Panc1 (cell line): ENCODE data around the gene UNKL. TPM values are rescaled to one million over a fixed set of nuclear protein-coding genes. Genes with fewer than 3 reads are reported as not detected.

Experiments
- ATAC-seq: fragments of 200-7000 bp; cut with Tn5 transposase; 2 replicates; pipeline ENCODE4 v1.9.1; 2020; ENCODE audit warnings: mild to moderate bottlenecking, moderate library complexity
- BruUV-seq: library from RNA; stranded (reverse); fragments of 400-500 nt; replicated peaks from 2 replicates; lab custom pipeline; 2021; lab: Mats Ljungman, UMichigan
- CTCF ChIA-PET: fragments of 300-600 bp; sonication (Branson Sonifier 250); formaldehyde crosslinking; loops from one replicate; lab custom pipeline; 2022; ENCODE audit warnings: antibody characterized with exemption; lab: Charles Lee
- POLR2A ChIA-PET: fragments of 300-600 bp; sonication (Branson Sonifier 250); formaldehyde crosslinking; loops from one replicate; lab custom pipeline; 2022; ENCODE audit warnings: antibody characterized with exemption; lab: Charles Lee
- DNase-seq: peaks from one replicate; pipeline ENCODE4 v3.0.0-alpha.2; 2010; ENCODE audit warnings: low read depth, low spot score
- H3K27ac ChIP-seq: 2 replicates; pipeline ENCODE4 v1.5.1; 2011; ENCODE audit warnings: mild to moderate bottlenecking, low read length, inconsistent platforms
- H3K27me3 ChIP-seq: fragments of 200-500 bp; sonication (Bioruptor generic); 2 replicates; pipeline ENCODE4 v1.6.0; 2014; ENCODE audit warnings: low read length, inconsistent platforms; ENCODE audit not compliant: control insufficient read depth, insufficient read depth
- H3K36me3 ChIP-seq: fragments of 200-500 bp; sonication (Bioruptor generic); 2 replicates; pipeline ENCODE4 v1.5.1; 2014; ENCODE audit warnings: inconsistent platforms, mild to moderate bottlenecking, low read length, moderate library complexity; ENCODE audit not compliant: control insufficient read depth, insufficient read depth
- H3K4me1 ChIP-seq: 2 replicates; pipeline ENCODE4 v1.5.1; 2011; ENCODE audit warnings: inconsistent platforms, mild to moderate bottlenecking, low read length, moderate library complexity; ENCODE audit not compliant: control insufficient read depth, insufficient read depth
- H3K4me3 ChIP-seq, 2 experiments: 2 replicates each; pipeline ENCODE4 v1.5.1; 2011 to 2012; ENCODE audit warnings: low read depth in 2 of 2, low read length in 2 of 2, mild to moderate bottlenecking in 2 of 2, inconsistent platforms in 1 of 2, moderate library complexity in 1 of 2
- H3K9me3 ChIP-seq: fragments of 200-500 bp; sonication (Bioruptor generic); 2 replicates; pipeline ENCODE4 v1.5.1; 2014; ENCODE audit warnings: low read depth, mild to moderate bottlenecking, inconsistent platforms, low read length, moderate library complexity; ENCODE audit not compliant: control insufficient read depth, insufficient read depth
- POLR2AphosphoS5 ChIP-seq: IDR thresholded peaks from 2 replicates; pipeline ENCODE4 v1.6.1; 2012; ENCODE audit warnings: mild to moderate bottlenecking, low read depth, low read length, moderate library complexity
- SIN3A ChIP-seq: IDR thresholded peaks from 2 replicates; pipeline ENCODE4 v1.6.1; 2012; ENCODE audit warnings: low read depth, mild to moderate bottlenecking, low read length, moderate library complexity, borderline replicate concordance; ENCODE audit not compliant: insufficient read depth
- TCF7L2 ChIP-seq: IDR thresholded peaks from 2 replicates; pipeline ENCODE4 v1.6.1; 2011; ENCODE audit warnings: mild to moderate bottlenecking, low read depth, low read length, inconsistent platforms
- in situ Hi-C: cut with HindIII; loops from 2 replicates; pipeline ENCODE4 v1.10.0; 2016; ENCODE audit warnings: low sequenced_read_pairs, low pct_unique_long_range_greater_than_20kb
- intact Hi-C: fragments of 100-400 bp; cut with micrococcal nuclease; formaldehyde crosslinking; loops from one replicate; pipeline ENCODE4 v1.10.0; 2022; ENCODE audit not compliant: unreplicated experiment
- total RNA-seq: library from RNA; stranded (reverse); gene quantifications from one replicate; pipeline ENCODE4 v1.2.1, GENCODE V29; 2021; ENCODE audit not compliant: unreplicated experiment
- TF ChIP-seq, protein P1 (sequence below): fragments of 450-650 bp; IDR thresholded peaks from 2 replicates; pipeline ENCODE4 v1.5.1; 2017; ENCODE audit warnings: mild to moderate bottlenecking
- TF ChIP-seq, protein P2 (sequence below), 2 experiments: IDR thresholded peaks; 2 replicates each; pipeline ENCODE4 v1.6.1; 2011 to 2012; ENCODE audit warnings: low read depth in 2 of 2, control low read depth in 1 of 2, low read length in 1 of 2, mild to moderate bottlenecking in 1 of 2, moderate library complexity in 1 of 2; ENCODE audit not compliant: insufficient read depth in 1 of 2

The UNKL gene
- total RNA-seq, 1 experiment from 2014 or later, result 26.6 TPM

DNA sequence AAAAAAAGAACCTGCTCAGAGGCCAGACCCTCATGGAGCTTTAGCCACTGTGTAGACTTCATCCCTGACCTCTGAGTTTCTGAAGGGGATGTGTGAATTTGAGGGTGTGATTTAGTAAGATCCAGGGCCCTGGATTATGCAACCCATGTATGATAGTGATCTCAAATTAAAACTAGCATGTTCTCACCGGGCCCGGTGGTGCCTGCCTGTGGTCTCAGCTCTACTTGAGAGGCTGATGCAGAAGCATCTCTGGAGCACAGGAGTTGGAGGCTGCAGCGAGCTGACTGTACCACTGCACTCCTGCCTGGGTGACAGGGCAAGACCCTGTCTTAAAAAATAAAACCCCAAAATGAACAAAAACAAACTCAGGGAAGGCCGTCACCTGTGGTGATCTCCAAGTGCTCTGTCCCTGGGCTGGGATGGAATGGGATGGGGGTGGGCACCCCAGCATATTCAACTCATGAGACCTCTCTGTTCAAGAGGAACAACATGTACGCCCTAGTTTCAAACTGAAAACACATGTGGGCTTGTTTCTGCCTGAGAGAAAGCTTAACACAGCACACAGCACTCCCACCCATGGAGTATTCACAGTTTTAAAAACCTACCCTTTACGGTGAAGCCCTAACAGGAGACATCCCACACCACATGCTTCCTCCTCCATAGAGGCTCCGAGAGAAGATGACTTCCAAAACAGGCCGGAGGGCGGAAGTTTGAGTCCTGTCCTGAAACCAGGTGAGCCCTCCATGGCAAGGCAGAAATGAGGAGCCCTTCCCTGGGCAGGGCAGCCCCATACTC is 32.7 kb downstream of the UNKL start:
- no peaks in the 10 kb centered on the region for H3K9me3 ChIP-seq
- no peaks in the 10 kb centered on the region for H3K36me3 ChIP-seq
- in situ Hi-C loops, result no loop called here
- H3K27ac ChIP-seq, result no peak overlapping the region
- H3K4me3 ChIP-seq, result no peak overlapping the region
- no peaks in the 10 kb centered on the region for H3K27me3 ChIP-seq
- H3K4me1 ChIP-seq, result peaks cover 6% of the 10 kb centered on the region; the same call in 1 of the 2 replicates
- intact Hi-C loops, result no loop called here
- ChIA-PET CTCF (no interaction called here), POLR2A (no interaction called here)
- TF ChIP-seq, protein P1, sequence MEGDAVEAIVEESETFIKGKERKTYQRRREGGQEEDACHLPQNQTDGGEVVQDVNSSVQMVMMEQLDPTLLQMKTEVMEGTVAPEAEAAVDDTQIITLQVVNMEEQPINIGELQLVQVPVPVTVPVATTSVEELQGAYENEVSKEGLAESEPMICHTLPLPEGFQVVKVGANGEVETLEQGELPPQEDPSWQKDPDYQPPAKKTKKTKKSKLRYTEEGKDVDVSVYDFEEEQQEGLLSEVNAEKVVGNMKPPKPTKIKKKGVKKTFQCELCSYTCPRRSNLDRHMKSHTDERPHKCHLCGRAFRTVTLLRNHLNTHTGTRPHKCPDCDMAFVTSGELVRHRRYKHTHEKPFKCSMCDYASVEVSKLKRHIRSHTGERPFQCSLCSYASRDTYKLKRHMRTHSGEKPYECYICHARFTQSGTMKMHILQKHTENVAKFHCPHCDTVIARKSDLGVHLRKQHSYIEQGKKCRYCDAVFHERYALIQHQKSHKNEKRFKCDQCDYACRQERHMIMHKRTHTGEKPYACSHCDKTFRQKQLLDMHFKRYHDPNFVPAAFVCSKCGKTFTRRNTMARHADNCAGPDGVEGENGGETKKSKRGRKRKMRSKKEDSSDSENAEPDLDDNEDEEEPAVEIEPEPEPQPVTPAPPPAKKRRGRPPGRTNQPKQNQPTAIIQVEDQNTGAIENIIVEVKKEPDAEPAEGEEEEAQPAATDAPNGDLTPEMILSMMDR, result no peak
- TF ChIP-seq SIN3A (no peak), POLR2AphosphoS5 (no peak), TCF7L2 (no peak)
- TF ChIP-seq, protein P2, sequence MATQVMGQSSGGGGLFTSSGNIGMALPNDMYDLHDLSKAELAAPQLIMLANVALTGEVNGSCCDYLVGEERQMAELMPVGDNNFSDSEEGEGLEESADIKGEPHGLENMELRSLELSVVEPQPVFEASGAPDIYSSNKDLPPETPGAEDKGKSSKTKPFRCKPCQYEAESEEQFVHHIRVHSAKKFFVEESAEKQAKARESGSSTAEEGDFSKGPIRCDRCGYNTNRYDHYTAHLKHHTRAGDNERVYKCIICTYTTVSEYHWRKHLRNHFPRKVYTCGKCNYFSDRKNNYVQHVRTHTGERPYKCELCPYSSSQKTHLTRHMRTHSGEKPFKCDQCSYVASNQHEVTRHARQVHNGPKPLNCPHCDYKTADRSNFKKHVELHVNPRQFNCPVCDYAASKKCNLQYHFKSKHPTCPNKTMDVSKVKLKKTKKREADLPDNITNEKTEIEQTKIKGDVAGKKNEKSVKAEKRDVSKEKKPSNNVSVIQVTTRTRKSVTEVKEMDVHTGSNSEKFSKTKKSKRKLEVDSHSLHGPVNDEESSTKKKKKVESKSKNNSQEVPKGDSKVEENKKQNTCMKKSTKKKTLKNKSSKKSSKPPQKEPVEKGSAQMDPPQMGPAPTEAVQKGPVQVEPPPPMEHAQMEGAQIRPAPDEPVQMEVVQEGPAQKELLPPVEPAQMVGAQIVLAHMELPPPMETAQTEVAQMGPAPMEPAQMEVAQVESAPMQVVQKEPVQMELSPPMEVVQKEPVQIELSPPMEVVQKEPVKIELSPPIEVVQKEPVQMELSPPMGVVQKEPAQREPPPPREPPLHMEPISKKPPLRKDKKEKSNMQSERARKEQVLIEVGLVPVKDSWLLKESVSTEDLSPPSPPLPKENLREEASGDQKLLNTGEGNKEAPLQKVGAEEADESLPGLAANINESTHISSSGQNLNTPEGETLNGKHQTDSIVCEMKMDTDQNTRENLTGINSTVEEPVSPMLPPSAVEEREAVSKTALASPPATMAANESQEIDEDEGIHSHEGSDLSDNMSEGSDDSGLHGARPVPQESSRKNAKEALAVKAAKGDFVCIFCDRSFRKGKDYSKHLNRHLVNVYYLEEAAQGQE (IDR thresholded peaks at IDR 0.05; ENCODE audit: insufficient read depth in 1 of 2, low read depth in 2 of 2, low read length in 1 of 2), result no peak
- DNase-seq (no peak), ATAC-seq (no peak)
- BruUV-seq, result no TSS peak

DNA sequence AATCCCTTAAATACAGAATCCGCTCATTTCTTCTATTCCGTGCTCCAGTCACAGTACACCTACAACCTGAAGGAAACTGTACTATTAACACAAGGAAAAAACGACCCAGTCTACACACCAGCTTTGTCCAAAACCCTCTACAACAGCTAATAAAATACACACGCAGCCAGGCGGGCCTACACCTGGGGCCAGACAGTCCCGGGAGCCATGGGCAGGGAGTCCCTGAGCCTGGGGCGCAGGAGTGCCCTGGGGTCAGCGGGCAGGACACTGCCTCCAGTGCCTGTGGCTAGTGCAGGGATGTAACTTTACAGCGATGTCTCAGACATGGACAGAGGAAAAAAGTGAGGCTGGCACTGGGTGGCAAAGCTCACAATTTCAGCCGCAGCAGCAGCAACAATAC is 34.3 kb downstream of the UNKL start:
- in situ Hi-C loops, result no loop called here
- TF ChIP-seq, protein P1, result no peak
- no peak for TF ChIP-seq POLR2AphosphoS5
- TF ChIP-seq, protein P2 (IDR thresholded peaks at IDR 0.05; ENCODE audit: insufficient read depth in 1 of 2, low read depth in 2 of 2, low read length in 1 of 2), result no peak
- TF ChIP-seq TCF7L2, result no peak
- no peak for TF ChIP-seq SIN3A
- Histone ChIP-seq H3K9me3 (no peaks in the 10 kb centered on the region), H3K27ac (no peak overlapping the region), H3K4me3 (peak overlapping the region; percentile 50 to 59), H3K27me3 (no peaks in the 10 kb centered on the region), H3K4me1 (peaks cover 6% of the 10 kb centered on the region; the same call in 1 of the 2 replicates), H3K36me3 (no peaks in the 10 kb centered on the region)
- ChIA-PET CTCF (interaction anchor here (0.6 to 0.7 kb wide), 3 partner anchors 115 to 1495 kb away, joined by 3 to 8 read pairs (median 5); no protein-coding TSS in a partner anchor), POLR2A (no interaction called here)
- ATAC-seq (no peak), DNase-seq (no peak)
- no TSS peak for BruUV-seq
- intact Hi-C loops, result no loop called here
